CD14-positive monocyte (primary cell): ENCODE measurements around the gene NME7. TPM values are rescaled to one million over a fixed set of nuclear protein-coding genes. Genes with fewer than 3 reads are reported as not detected.

ENCODE experiments used
- DNase-seq, 3 donors: peaks; one replicate each; pipeline ENCODE4 v3.0.0-alpha.2; 2011 to 2022
- H2AFZ ChIP-seq: 2 replicates; pipeline ENCODE4 v1.6.0; 2012; ENCODE audit warnings: mild to moderate bottlenecking, low read depth, low read length, inconsistent platforms; ENCODE audit not compliant: insufficient read depth, poor library complexity, severe bottlenecking
- H3K27ac ChIP-seq, 2 donors: 1 replicate in 1 of 2; 2 replicates in 1 of 2; pipeline ENCODE4 v1.5.1; 2012 to 2013; ENCODE audit warnings: low read length in 2 of 2, control low read depth in 1 of 2, inconsistent platforms in 1 of 2, low read depth in 1 of 2, mild to moderate bottlenecking in 1 of 2
- H3K27me3 ChIP-seq, 2 donors: one replicate each; pipeline versions ENCODE4 v1.6.0 to v1.6.1; 2011 to 2013; ENCODE audit warnings: low read length in 2 of 2; ENCODE audit not compliant: control insufficient read depth in 2 of 2, insufficient read depth in 2 of 2
- H3K36me3 ChIP-seq, 2 donors: replicated peaks in 1 of 2; 1 replicate in 1 of 2; 2 replicates in 1 of 2; pipeline versions ENCODE4 v1.5.1 to v1.6.1; 2012 to 2013; ENCODE audit warnings: low read length in 2 of 2, control low read depth in 1 of 2, inconsistent platforms in 1 of 2, mild to moderate bottlenecking in 1 of 2; ENCODE audit not compliant: insufficient read depth in 2 of 2, control insufficient read depth in 1 of 2
- H3K4me1 ChIP-seq, 2 donors: 1 replicate in 1 of 2; 2 replicates in 1 of 2; pipeline versions ENCODE4 v1.5.1 to v1.6.1; 2012 to 2013; ENCODE audit warnings: low read length in 2 of 2, control low read depth in 1 of 2, inconsistent platforms in 1 of 2, mild to moderate bottlenecking in 1 of 2, moderate library complexity in 1 of 2; ENCODE audit not compliant: insufficient read depth in 2 of 2, control insufficient read depth in 1 of 2
- H3K4me2 ChIP-seq: replicated peaks from 2 replicates; pipeline ENCODE3; 2012; ENCODE audit warnings: low read length, moderate library complexity, mild to moderate bottlenecking; ENCODE audit not compliant: poor library complexity, severe bottlenecking; ENCODE audit errors: extremely low read depth
- H3K4me3 ChIP-seq, 3 experiments: fragments of 200-600 bp in 1 of 3; sonication (generic) in 1 of 3; replicated peaks in 1 of 3; 1 replicate in 2 of 3; 2 replicates in 1 of 3; pipeline ENCODE4 v1.5.1; 2011 to 2013; ENCODE audit warnings: low read length in 3 of 3, mild to moderate bottlenecking in 3 of 3, control low read depth in 2 of 3, low read depth in 2 of 3, inconsistent platforms in 1 of 3, moderate library complexity in 1 of 3
- H3K79me2 ChIP-seq: 2 replicates; pipeline ENCODE4 v1.6.0; 2012; ENCODE audit warnings: mild to moderate bottlenecking, control low read depth, inconsistent platforms, low read length, moderate library complexity; ENCODE audit not compliant: insufficient read depth
- H3K9ac ChIP-seq: 2 replicates; pipeline ENCODE4 v1.6.0; 2017; ENCODE audit warnings: low read length, mild to moderate bottlenecking; ENCODE audit not compliant: insufficient read depth, poor library complexity, severe bottlenecking
- H3K9me3 ChIP-seq, 2 donors: replicated peaks in 1 of 2; 1 replicate in 1 of 2; 2 replicates in 1 of 2; pipeline versions ENCODE4 v1.5.1 to v1.6.1; 2012 to 2013; ENCODE audit warnings: low read length in 2 of 2, control low read depth in 1 of 2; ENCODE audit not compliant: control insufficient read depth in 1 of 2, insufficient read depth in 1 of 2
- H4K20me1 ChIP-seq: 2 replicates; pipeline ENCODE4 v1.6.0; 2012; ENCODE audit warnings: mild to moderate bottlenecking, low read length, control low read depth, moderate library complexity; ENCODE audit not compliant: insufficient read depth
- H3K27ac Mint-ChIP-seq, 7 donors: one replicate each; pipeline ENCODE4 v1.8.0; 2020; ENCODE audit warnings: mild to moderate bottlenecking in 7 of 7, mixed read lengths in 7 of 7, moderate library complexity in 6 of 7, inconsistent platforms in 2 of 7
- H3K27me3 Mint-ChIP-seq, 3 donors: one replicate each; pipeline ENCODE4 v1.8.0; 2021 to 2022; ENCODE audit warnings: low read depth in 3 of 3, mild to moderate bottlenecking in 3 of 3, mixed read lengths in 3 of 3, moderate library complexity in 3 of 3, inconsistent platforms in 1 of 3
- H3K36me3 Mint-ChIP-seq, 2 donors: one replicate each; pipeline ENCODE4 v1.8.0; 2020; ENCODE audit warnings: mixed read lengths in 2 of 2, inconsistent platforms in 1 of 2, mild to moderate bottlenecking in 1 of 2
- H3K4me1 Mint-ChIP-seq: one replicate; pipeline ENCODE4 v1.8.0; 2020; ENCODE audit warnings: mild to moderate bottlenecking, mixed read lengths
- H3K4me3 Mint-ChIP-seq, 2 donors: one replicate each; pipeline ENCODE4 v1.8.0; 2020; ENCODE audit warnings: mild to moderate bottlenecking in 2 of 2, mixed read lengths in 2 of 2, moderate library complexity in 1 of 2
- H3K9me3 Mint-ChIP-seq, 7 donors: one replicate each; pipeline ENCODE4 v1.8.0; 2020 to 2022; ENCODE audit warnings: mixed read lengths in 7 of 7, mild to moderate bottlenecking in 6 of 7, moderate library complexity in 6 of 7, inconsistent platforms in 2 of 7
- CTCF ChIP-seq: fragments of 200-600 bp; IDR thresholded peaks from one replicate; pipeline ENCODE4 v1.8.0; 2022; ENCODE audit warnings: antibody characterized with exemption, mild to moderate bottlenecking
- WGBS: methylation state at CpG from one replicate; pipeline ENCODE4 v1.1.5; 2013; ENCODE audit warnings: missing lambda C conversion rate; ENCODE audit not compliant: insufficient coverage; 5-methylcytosine and 5-hydroxymethylcytosine counted together
- intact Hi-C, 2 donors: fragments of 100-400 bp; cut with micrococcal nuclease; formaldehyde crosslinking; loops; one replicate each; pipeline versions ENCODE4 v1.15.0 to v1.15.1; 2023
- polyA plus RNA-seq, 3 donors: library from polyadenylated mRNA; depleted of rRNA in 1 of 3; unstranded in 2 of 3; stranded (reverse) in 1 of 3; fragments of 300-500 nt in 2 of 3; fragments of >200 nt in 1 of 3; fragmentation: Illumina TruSeq in 2 of 3; gene quantifications; 1 replicate in 2 of 3; 2 replicates in 1 of 3; pipeline ENCODE4 v1.2.3, GENCODE V29; 2012 to 2021

Gene NME7
- polyA plus RNA-seq, 3 donors: 3.5 to 8.0 (median 6.0) TPM

GRCh38 chr1:169121146-169121923 lies 246.3 kb downstream of the NME7 start:
- Histone ChIP-seq H3K27ac (no peak overlapping the region), H3K9ac (no peak overlapping the region), H3K79me2 (no peaks in the 10 kb centered on the region), H3K4me2 (no peak overlapping the region), H3K36me3 (no peaks in the 10 kb centered on the region), H3K9me3 (no peaks in the 10 kb centered on the region), H3K27me3 (no peaks in the 10 kb centered on the region), H3K4me3 (no peak overlapping the region), H3K4me1 (peaks cover 5% of the 10 kb centered on the region in 2 donors), H4K20me1 (no peaks in the 10 kb centered on the region), H2AFZ (no peak overlapping the region)
- Mint-ChIP-seq H3K27ac (peak overlapping the region in 1 of 7 donors; percentile 66), H3K9me3 (no peaks in the 10 kb centered on the region), H3K4me1 (peaks cover 18% of the 10 kb centered on the region), H3K27me3 (no peaks in the 10 kb centered on the region), H3K4me3 (no peak overlapping the region), H3K36me3 (peaks cover 14 to 15% of the 10 kb centered on the region in 2 donors)
- 100% methylated on average over 4 of the region's 6 CpGs for WGBS
- intact Hi-C loops: no loop called here
- TF ChIP-seq CTCF: no peak
- no peak for DNase-seq

- intact Hi-C loops: no loop called here
- H3K27ac Mint-ChIP-seq: peak overlapping the region in 2 of 7 donors; percentile 25 to 37
- 93% methylated on average over 3 of the region's 5 CpGs for WGBS
These were observed 247.5 kb downstream of the NME7 start for GRCh38 chr1:169120066-169120465.

More at GRCh38 chr1:169120066-169120465, 247.5 kb downstream of the NME7 start:
- no peaks in the 10 kb centered on the region for H4K20me1 ChIP-seq
- H3K79me2 ChIP-seq: no peaks in the 10 kb centered on the region
- no peak for DNase-seq
- H3K4me1 ChIP-seq: peaks cover 14 to 17% of the 10 kb centered on the region in 2 donors
- H3K9ac ChIP-seq: no peak overlapping the region
- H3K36me3 ChIP-seq: no peaks in the 10 kb centered on the region
- no peak overlapping the region for H3K4me3 Mint-ChIP-seq
- H3K4me1 Mint-ChIP-seq: peaks cover 28% of the 10 kb centered on the region
- no peak overlapping the region for H3K4me2 ChIP-seq
- TF ChIP-seq CTCF: no peak
- no peak overlapping the region for H3K27ac ChIP-seq
- no peaks in the 10 kb centered on the region for H3K9me3 ChIP-seq
- no peak overlapping the region for H3K4me3 ChIP-seq
- H2AFZ ChIP-seq: no peak overlapping the region
- no peaks in the 10 kb centered on the region for H3K9me3 Mint-ChIP-seq
- H3K36me3 Mint-ChIP-seq: peaks cover 5 to 9% of the 10 kb centered on the region in 2 donors
- no peaks in the 10 kb centered on the region for H3K27me3 Mint-ChIP-seq
- H3K27me3 ChIP-seq: no peaks in the 10 kb centered on the region
